ENCODE results near the gene ALK.

- TF ChIP-seq POLR2A (IDR thresholded peaks at IDR 0.05; ENCODE audit: low read length) (no peak), GATA1 (IDR thresholded peaks at IDR 0.05; ENCODE audit: low read depth, low read length) (no peak)
Measured at GRCh38 chr2:29596584-29596983, 324.8 kb downstream of the ALK start.
